ENCODE measurements around the gene GAREM1. TPM values are rescaled to one million over a fixed set of nuclear protein-coding genes. Genes with fewer than 3 reads are reported as not detected.

GAREM1 gene
- total RNA-seq, 1 donor from 2014 or later = 9.5 TPM

- no peak for TF ChIP-seq CTCF (IDR thresholded peaks at IDR 0.05; ENCODE audit: unreplicated experiment)
- no peak for DNase-seq (ENCODE audit: low spot score in 2 of 2, unreplicated experiment in 2 of 2)
- Mint-ChIP-seq H3K27me3 (ENCODE audit: low read depth) (peaks cover 4% of the 10 kb centered on the region), H3K9me3 (no peaks in the 10 kb centered on the region), H3K4me3 (no peak overlapping the region), H3K27ac (no peak overlapping the region), H3K4me1 (peaks cover 19% of the 10 kb centered on the region), H3K36me3 (no peaks in the 10 kb centered on the region)
Measured at GRCh38 chr18:32249147-32249929, 221.3 kb downstream of the GAREM1 start.

GRCh38 chr18:32244881-32245280, 225.8 kb downstream of the GAREM1 start:
- peaks cover 2% of the 10 kb centered on the region for H3K4me1 Mint-ChIP-seq
- peaks cover 24% of the 10 kb centered on the region for H3K27me3 Mint-ChIP-seq (ENCODE audit: low read depth)
- no peaks in the 10 kb centered on the region for H3K36me3 Mint-ChIP-seq
- no peak for TF ChIP-seq CTCF (IDR thresholded peaks at IDR 0.05; ENCODE audit: unreplicated experiment)
- no peak overlapping the region for H3K27ac Mint-ChIP-seq
- H3K4me3 Mint-ChIP-seq = no peak overlapping the region
- no peak for DNase-seq (ENCODE audit: low spot score in 2 of 2, unreplicated experiment in 2 of 2)
- no peaks in the 10 kb centered on the region for H3K9me3 Mint-ChIP-seq

DNA sequence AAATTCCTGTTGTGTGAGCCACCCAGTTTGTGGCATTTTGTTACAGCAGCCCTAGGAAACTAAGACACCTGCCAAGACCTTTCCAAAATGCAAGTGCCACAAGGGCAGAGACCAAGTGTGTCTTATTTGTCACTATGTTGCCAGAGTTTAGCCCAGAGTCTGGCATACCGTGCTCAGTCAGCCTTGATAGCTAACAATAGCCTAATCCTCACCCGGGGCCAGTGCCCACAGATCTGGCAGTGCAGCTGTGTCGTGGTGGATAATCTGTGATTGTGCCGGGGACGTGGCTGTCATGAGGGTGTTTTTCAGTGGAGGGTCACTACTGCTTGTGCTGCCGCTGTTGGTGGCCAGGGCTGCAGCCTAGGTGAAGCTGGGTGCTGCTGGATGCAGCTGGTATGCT, 227.3 kb downstream of the GAREM1 start:
- peaks cover 2% of the 10 kb centered on the region for H3K4me1 Mint-ChIP-seq
- H3K4me3 Mint-ChIP-seq = no peak overlapping the region
- H3K9me3 Mint-ChIP-seq = no peaks in the 10 kb centered on the region
- DNase-seq (ENCODE audit: low spot score in 2 of 2, unreplicated experiment in 2 of 2) = no peak
- no peak overlapping the region for H3K27ac Mint-ChIP-seq
- peaks cover 22% of the 10 kb centered on the region for H3K27me3 Mint-ChIP-seq (ENCODE audit: low read depth)
- no peaks in the 10 kb centered on the region for H3K36me3 Mint-ChIP-seq
- TF ChIP-seq CTCF (IDR thresholded peaks at IDR 0.05; ENCODE audit: unreplicated experiment) = no peak

DNA sequence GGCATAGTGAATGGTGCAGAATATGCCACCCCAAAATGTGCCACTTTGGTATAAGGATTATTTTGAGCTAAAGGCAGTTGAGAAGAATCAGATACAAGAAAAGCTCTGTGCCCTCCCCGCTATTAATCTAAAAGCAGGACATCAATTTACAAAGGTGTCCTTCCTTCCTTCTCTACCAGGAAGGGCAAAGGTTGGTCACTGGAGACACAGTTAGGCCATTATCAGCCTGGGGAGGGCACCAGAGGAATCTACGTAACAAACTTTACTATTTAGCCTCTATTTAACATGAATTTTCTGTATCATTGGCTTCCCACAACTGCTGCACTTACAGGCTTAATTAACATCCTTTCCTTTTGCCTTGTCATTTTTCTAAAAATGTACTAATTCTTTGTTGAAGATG, 228.3 kb downstream of the GAREM1 start:
- no peaks in the 10 kb centered on the region for H3K9me3 Mint-ChIP-seq
- no peak overlapping the region for H3K27ac Mint-ChIP-seq
- no peak overlapping the region for H3K4me3 Mint-ChIP-seq
- H3K4me1 Mint-ChIP-seq = peaks cover 2% of the 10 kb centered on the region
- TF ChIP-seq CTCF (IDR thresholded peaks at IDR 0.05; ENCODE audit: unreplicated experiment) = no peak
- no peak for DNase-seq (ENCODE audit: low spot score in 2 of 2, unreplicated experiment in 2 of 2)
- no peaks in the 10 kb centered on the region for H3K36me3 Mint-ChIP-seq
- peaks cover 22% of the 10 kb centered on the region for H3K27me3 Mint-ChIP-seq (ENCODE audit: low read depth)

- Mint-ChIP-seq H3K4me3 (no peak overlapping the region), H3K4me1 (no peaks in the 10 kb centered on the region), H3K9me3 (peaks cover 3% of the 10 kb centered on the region), H3K27me3 (ENCODE audit: low read depth) (peaks cover 18% of the 10 kb centered on the region), H3K36me3 (peaks cover 2% of the 10 kb centered on the region), H3K27ac (no peak overlapping the region)
- DNase-seq (ENCODE audit: low spot score in 2 of 2, unreplicated experiment in 2 of 2) = no peak
- no peak for TF ChIP-seq CTCF (IDR thresholded peaks at IDR 0.05; ENCODE audit: unreplicated experiment)
Measured at GRCh38 chr18:32238635-32239268, 231.9 kb downstream of the GAREM1 start.

All from mesothelial cell of epicardium (in vitro differentiated cells).